Stimulated activated CD8-positive, alpha-beta memory T cell treated with anti-CD3 and anti-CD28 coated beads, Interleukin-2, amount 100 ng/mL, for 1 hour (primary cell): ENCODE results near the gene NRXN2.
"Not testable (repeated sequence)": the region's sequence is repeated elsewhere in the genome, so short reads cannot be mapped to it uniquely, and the experiment has no call there.

Source experiments
- DNase-seq, 2 donors: peaks; one replicate each; pipeline ENCODE4 v3.0.0-alpha.2; 2020; ENCODE audit warnings: low read depth in 2 of 2

Gene NRXN2

DNA sequence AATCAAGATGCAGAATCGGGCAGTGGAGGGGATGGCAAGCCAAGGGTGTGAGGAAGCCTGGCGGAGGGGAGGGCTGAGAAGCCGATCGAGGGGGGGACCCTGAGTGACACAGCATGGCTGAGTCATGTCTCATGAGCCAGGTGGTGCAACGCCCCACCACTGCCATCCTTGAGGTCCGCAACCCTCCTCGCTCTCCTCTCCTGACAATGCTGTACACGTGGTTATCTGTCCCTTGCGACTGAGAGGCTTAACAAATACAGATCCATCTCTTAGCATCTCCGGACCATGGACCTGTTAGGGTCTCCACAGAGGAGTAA lies 117.8 kb downstream of the NRXN2 start:
- no peak for DNase-seq

- no peak for DNase-seq
Measured at GRCh38 chr11:64604458-64605243, 118.3 kb downstream of the NRXN2 start.

GRCh38 chr11:64603411-64604110 lies 119.4 kb downstream of the NRXN2 start:
- DNase-seq, result no peak

GRCh38 chr11:64602466-64603070 lies 120.4 kb downstream of the NRXN2 start:
- no peak for DNase-seq

DNA sequence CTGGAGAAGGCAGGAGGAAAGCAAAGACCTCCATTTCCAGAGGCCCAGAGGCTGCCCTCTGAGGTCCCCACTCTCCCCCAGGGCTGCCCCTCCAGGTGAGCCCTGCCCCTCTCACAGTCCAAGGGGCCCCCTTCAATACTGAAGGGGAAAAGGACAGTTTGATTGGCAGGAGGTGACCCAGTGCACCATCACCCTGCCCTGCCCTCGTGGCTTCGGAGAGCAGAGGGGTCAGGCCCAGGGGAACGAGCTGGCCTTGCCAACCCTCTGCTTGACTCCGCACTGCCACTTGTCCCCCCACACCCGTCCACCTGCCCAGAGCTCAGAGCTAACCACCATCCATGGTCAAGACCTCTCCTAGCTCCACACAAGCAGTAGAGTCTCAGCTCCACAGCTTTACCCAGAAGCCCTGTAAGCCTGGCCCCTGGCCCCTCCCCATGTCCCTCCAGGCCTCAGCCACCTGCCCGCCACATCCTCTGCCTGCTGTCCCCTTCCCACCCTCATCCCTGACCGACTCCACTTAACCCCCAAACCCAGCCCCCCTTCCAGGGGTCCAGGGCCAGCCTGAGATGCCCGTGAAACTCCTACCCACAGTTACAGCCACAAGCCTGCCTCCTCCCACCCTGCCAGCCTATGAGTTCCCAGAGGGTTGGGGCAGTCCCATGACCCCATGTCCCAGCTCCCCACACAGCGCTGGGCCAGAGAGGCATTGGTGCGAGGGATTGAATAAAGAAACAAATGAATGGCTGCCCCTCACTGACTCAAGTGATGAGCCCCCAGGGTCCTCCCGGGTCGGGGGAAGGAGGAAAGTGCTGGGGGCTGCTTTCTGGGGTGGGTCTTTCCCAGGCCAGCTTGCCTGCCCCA lies 121.2 kb downstream of the NRXN2 start:
- no peak for DNase-seq

GRCh38 chr11:64600281-64600992 lies 122.6 kb downstream of the NRXN2 start:
- DNase-seq, result no peak

DNA sequence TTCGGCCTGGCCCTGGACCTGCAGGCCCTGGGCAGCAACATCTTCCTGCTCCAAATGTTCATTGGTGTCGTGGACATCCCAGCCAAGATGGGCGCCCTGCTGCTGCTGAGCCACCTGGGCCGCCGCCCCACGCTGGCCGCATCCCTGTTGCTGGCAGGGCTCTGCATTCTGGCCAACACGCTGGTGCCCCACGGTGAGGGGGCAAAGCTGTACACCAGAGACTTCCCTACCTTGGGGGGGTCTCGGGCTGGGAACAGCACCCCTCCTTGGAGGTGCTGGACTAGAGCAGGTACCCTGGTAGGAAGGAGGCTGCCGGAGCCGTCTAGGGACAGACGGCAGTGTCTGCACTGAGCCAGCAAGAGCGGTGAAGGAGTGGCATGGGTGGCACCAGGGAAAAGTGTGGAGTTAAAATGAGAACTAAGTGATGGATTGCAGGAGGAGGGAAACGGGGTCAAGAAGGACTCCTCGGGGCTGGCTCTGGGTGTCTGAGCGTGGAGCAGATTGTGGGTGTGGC lies 123.2 kb downstream of the NRXN2 start:
- no peak for DNase-seq

DNA sequence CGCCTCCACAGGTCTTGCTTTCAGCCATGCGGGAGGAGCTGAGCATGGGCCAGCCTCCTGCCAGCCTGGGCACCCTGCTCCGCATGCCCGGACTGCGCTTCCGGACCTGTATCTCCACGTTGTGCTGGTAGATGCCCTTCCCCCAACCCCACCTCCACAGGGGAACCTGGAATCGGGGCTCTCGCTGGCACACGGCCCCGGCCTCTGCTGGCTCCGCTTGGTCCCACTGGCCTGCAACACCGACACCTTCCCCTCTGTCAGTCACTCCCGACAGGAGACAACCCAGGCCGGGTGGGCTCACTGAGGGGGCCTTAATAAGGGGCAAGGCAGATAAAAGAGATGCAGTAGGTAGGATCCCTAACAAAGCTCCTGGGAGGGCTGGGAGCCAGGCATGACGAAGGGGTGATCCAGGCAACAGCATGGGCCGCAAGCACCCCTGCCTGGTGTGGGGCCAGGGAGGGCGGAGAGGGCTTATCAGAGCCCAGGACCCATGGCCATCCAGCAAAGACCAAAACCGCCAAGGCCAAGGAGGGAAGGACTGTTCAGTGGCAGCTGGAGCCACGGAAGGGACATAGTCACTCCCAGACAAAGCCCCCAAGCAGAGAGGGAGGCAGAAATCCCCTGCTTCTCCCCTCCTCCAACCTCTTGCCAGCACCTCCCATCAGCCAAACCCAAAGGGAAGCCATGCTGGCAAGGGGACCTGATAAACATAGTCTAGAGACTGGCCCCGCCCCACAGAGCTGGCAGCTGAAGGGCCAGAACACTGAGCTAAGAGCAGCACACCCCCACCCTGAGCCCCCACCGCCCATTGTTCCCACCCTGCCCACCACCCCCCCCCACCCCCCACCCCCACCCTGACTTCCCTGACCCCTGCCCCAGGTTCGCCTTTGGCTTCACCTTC lies 124.0 kb downstream of the NRXN2 start:
- DNase-seq, result no peak

- no peak for DNase-seq
Measured at GRCh38 chr11:64598106-64598796, 124.7 kb downstream of the NRXN2 start.

DNA sequence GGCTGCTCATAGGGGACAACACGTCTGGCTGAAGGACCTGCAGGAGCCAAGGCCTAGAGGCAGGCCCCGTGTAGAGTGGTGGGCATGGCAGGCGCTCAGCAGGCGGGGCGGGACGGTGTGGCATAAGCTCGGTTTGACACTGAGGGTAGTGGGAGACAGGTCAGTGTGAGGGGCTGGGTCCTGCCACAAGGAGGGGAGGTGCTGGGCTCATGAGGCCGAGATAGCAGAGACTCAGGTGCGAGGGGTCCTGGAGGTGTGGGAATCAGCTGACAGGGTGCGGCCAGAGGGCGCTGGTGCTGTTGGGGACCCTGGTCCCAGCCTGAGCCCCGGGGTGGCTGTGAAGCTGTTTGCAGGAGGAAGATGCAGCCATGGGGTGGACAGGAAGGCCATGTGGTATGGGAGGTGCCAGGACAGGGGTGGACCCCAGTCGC lies 125.3 kb downstream of the NRXN2 start:
- no peak for DNase-seq

- DNase-seq, result not testable (repeated sequence)
Measured at GRCh38 chr11:64595922-64596321, 127.1 kb downstream of the NRXN2 start.

GRCh38 chr11:64594159-64594939 lies 128.6 kb downstream of the NRXN2 start:
- no peak for DNase-seq

DNA sequence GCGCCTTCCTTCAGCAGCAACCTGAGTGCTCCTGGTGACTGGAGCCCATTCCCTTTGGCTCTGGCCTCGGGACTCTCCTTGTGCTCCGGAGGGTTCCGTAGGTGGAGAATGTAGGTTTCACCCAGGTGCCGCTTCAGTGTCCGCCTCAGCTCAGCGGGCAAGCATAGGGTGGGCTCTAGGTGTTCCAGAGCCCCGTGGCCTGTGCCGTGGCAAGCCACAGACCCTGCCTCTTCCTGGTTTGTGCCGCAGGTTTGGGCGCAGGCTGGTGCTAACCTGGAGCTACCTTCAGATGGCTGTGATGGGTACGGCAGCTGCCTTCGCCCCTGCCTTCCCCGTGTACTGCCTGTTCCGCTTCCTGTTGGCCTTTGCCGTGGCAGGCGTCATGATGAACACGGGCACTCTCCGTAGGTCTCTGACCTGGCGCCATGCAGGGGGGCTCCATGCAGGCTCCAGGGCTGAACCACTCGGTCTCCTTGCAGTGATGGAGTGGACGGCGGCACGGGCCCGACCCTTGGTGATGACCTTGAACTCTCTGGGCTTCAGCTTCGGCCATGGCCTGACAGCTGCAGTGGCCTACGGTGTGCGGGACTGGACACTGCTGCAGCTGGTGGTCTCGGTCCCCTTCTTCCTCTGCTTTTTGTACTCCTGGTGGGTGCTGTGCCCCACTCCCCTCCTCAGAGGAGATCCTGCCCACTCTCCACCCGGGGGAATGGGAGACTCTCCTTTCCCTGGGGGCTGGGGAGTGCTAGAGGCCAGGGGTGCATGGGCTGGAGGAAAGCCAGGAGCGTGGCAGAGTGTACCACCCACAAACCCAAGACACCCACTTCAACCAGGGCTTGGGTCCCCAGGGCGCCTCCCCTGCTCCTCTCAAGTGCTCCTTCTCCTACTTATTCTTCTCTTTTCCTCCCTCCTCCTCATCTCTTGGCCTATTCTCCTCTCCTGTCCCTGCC lies 129.6 kb downstream of the NRXN2 start:
- DNase-seq, result no peak

- no peak for DNase-seq
Measured at GRCh38 chr11:64592656-64593055, 130.3 kb downstream of the NRXN2 start.

- no peak for DNase-seq
Measured at GRCh38 chr11:64592234-64592615, 130.8 kb downstream of the NRXN2 start.

GRCh38 chr11:64591257-64592233 lies 131.5 kb downstream of the NRXN2 start:
- no peak for DNase-seq
